Thoracic aorta (tissue), 2 donors: ENCODE data around the gene INSIG1. TPM values are rescaled to one million over a fixed set of nuclear protein-coding genes. Genes with fewer than 3 reads are reported as not detected.

Experiments used
- ATAC-seq: fragments of 150-250 bp; one replicate; pipeline ENCODE4 v1.8.0; 2017; ENCODE audit warnings: low read depth; ENCODE audit not compliant: insufficient number of reproducible peaks, low FRiP score
- DNase-seq: peaks from one replicate; pipeline ENCODE4 v3.0.0-alpha.2; 2020; ENCODE audit warnings: low spot score
- H3K27ac ChIP-seq, 2 donors: fragments of 200-600 bp; sonication (generic); 1 replicate in 1 of 2; 2 replicates in 1 of 2; pipeline ENCODE4 v1.5.1; 2016; ENCODE audit warnings: mild to moderate bottlenecking in 2 of 2, moderate library complexity in 2 of 2
- H3K27me3 ChIP-seq: fragments of 200-600 bp; sonication (generic); replicated peaks from 2 replicates; pipeline ENCODE4 v1.6.0; 2016; ENCODE audit warnings: mild to moderate bottlenecking; ENCODE audit not compliant: insufficient read depth
- H3K36me3 ChIP-seq: fragments of 200-600 bp; sonication (generic); one replicate; pipeline ENCODE4 v1.5.1; 2016
- H3K4me1 ChIP-seq, 2 donors: fragments of 200-600 bp; sonication (generic); 1 replicate in 1 of 2; 2 replicates in 1 of 2; pipeline versions ENCODE4 v1.5.1 to v1.6.0; 2016; ENCODE audit warnings: low read depth in 2 of 2, mild to moderate bottlenecking in 1 of 2; ENCODE audit not compliant: control insufficient read depth in 1 of 2
- H3K4me3 ChIP-seq: fragments of 200-600 bp; sonication (generic); 2 replicates; pipeline ENCODE4 v1.5.1; 2016; ENCODE audit warnings: mild to moderate bottlenecking
- H3K9me3 ChIP-seq: fragments of 200-600 bp; sonication (generic); 2 replicates; pipeline ENCODE4 v1.5.1; 2016
- total RNA-seq, 2 donors: library from RNA; depleted of rRNA; stranded (reverse); fragments of >200 nt; gene quantifications; one replicate each; pipeline versions ENCODE4 v1.1.0 to v1.2.3, GENCODE V29; 2016
- TF ChIP-seq, protein P1 (sequence below): fragments of 200-600 bp; sonication (generic); IDR thresholded peaks from one replicate; pipeline ENCODE4 v1.5.1; 2019; ENCODE audit warnings: antibody characterized with exemption

The INSIG1 gene
- total RNA-seq, 2 donors from 2014 or later: 42.9 to 83.2 TPM

DNA sequence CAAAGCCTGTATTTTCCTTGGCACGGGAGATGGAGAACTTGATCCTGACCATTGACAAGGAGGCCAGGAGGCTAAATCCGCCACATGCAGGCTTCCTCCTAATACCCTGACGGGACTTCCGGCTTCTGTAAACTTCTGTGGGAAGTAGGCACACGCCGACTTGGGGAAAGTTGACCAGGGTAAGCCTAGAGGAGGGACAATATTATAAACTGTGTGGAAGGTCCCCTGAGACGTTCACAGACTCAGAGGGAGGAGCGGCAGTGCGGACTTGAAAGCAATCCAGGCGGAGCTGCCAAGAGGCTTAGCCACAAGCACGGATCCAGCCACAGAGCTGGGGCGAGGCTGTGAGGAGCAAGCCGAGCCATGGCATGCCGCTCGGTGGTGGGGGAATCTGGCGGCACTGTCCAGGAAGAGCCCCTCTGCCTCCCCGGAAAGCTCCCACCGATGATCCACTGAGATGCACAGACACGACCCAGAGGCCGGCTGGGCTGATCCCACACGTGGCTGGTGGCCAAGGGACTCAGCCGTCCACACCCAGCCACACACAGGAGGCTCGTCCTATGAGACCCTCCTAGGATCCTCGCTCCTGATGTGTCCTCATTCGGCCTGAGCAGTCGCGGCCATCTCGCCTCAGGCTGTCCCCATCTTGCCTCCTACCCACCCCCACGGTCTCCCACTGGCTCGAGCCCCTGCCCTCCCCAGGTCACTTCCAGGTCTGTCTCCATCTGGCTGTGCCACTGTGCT lies 40.0 kb upstream of the INSIG1 start:
- TF ChIP-seq, protein P1, sequence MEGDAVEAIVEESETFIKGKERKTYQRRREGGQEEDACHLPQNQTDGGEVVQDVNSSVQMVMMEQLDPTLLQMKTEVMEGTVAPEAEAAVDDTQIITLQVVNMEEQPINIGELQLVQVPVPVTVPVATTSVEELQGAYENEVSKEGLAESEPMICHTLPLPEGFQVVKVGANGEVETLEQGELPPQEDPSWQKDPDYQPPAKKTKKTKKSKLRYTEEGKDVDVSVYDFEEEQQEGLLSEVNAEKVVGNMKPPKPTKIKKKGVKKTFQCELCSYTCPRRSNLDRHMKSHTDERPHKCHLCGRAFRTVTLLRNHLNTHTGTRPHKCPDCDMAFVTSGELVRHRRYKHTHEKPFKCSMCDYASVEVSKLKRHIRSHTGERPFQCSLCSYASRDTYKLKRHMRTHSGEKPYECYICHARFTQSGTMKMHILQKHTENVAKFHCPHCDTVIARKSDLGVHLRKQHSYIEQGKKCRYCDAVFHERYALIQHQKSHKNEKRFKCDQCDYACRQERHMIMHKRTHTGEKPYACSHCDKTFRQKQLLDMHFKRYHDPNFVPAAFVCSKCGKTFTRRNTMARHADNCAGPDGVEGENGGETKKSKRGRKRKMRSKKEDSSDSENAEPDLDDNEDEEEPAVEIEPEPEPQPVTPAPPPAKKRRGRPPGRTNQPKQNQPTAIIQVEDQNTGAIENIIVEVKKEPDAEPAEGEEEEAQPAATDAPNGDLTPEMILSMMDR: no peak
- Histone ChIP-seq H3K36me3 (no peaks in the 10 kb centered on the region), H3K4me3 (peak overlapping the region; percentile 47), H3K4me1 (peaks cover 9 to 28% of the 10 kb centered on the region in 2 donors), H3K27me3 (no peaks in the 10 kb centered on the region), H3K27ac (peak overlapping the region; percentile 30 to 67), H3K9me3 (no peaks in the 10 kb centered on the region)
- DNase-seq: peak; percentile 35
- ATAC-seq: peak; percentile 74

DNA sequence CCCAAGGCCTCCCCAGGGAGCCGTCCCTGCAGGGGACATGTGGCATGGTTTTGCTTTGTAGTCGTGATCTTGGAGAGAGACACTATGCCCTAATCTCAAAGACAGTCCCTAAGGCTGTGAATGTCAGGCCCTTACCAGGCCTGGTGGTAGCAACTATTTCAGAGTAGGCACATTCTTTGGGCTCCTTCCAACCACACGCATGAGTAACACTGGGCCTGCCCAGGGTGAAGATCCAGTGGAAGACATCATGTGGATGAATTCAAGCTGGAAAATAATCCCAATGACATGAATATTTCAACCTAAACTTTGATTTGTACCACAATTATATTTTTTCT lies 39.5 kb upstream of the INSIG1 start:
- ATAC-seq: no peak

DNA sequence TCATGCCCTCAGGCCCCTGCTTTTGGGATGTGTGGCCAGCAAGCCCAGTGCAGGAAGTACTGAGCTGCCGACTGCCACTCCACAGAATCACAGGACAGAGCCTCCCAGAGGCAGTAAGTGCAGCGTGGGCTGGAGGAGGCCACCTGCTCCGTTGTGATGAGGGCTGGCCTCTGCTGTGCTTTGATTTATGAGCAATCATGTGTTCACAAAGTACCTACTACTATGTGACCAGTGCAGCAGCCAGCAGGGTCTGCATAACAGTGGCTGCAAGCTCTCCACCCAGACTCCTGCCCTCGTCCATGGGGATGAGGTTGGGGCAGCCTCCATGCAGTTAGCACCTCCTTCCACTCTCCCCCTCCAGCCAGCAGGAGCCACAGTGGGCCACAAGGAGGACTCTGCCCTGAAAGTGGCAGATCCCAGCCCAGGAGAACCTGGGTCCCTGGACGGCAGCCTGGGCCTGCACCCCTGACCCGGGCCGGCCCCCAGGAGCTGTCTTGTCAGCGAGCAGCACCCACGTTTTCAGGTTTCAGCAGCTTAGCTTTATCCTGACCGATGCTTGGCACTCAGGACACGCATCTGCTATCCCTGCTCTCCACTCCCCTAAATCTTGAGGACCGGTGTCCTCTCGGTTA lies 37.7 kb upstream of the INSIG1 start:
- no peak for ATAC-seq
- peaks cover 9 to 19% of the 10 kb centered on the region in 2 donors for H3K4me1 ChIP-seq
- H3K27ac ChIP-seq: no peak overlapping the region
- no peaks in the 10 kb centered on the region for H3K27me3 ChIP-seq
- H3K4me3 ChIP-seq: no peak overlapping the region
- DNase-seq: no peak
- no peaks in the 10 kb centered on the region for H3K36me3 ChIP-seq
- no peaks in the 10 kb centered on the region for H3K9me3 ChIP-seq
- TF ChIP-seq, protein P1: no peak

More for the DNA sequence above, 39.5 kb upstream of the INSIG1 start:
- H3K36me3 ChIP-seq: no peaks in the 10 kb centered on the region
- peaks cover 9 to 22% of the 10 kb centered on the region in 2 donors for H3K4me1 ChIP-seq
- peak overlapping the region; percentile 30 to 67 for H3K27ac ChIP-seq
- H3K9me3 ChIP-seq: no peaks in the 10 kb centered on the region
- H3K4me3 ChIP-seq: peak overlapping the region; percentile 47
- H3K27me3 ChIP-seq: no peaks in the 10 kb centered on the region
- TF ChIP-seq, protein P1: no peak
- DNase-seq: no peak

DNA sequence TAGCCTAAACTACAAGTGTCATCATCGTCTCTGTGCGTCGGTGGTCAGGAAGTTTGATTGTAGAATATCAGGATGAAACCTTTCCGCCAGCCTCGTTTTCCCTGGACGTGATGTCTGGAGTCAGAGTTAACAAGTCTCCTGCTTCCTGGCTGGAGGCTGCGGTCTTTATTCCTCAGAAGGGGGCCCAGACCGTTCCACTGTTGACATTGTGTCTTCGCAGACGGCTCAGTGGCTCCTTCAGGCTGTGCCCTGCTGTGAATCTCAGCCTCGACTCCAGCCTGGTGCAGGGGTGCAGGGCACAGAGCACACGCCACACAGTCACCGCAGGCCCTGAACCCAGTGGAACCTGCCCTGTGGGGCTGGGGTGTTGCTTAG lies 37.2 kb upstream of the INSIG1 start:
- ATAC-seq: no peak
- Histone ChIP-seq H3K4me1 (peaks cover 9 to 19% of the 10 kb centered on the region in 2 donors), H3K36me3 (no peaks in the 10 kb centered on the region), H3K27me3 (no peaks in the 10 kb centered on the region), H3K4me3 (no peak overlapping the region), H3K27ac (no peak overlapping the region), H3K9me3 (no peaks in the 10 kb centered on the region)
- DNase-seq: no peak
- TF ChIP-seq, protein P1: no peak

DNA sequence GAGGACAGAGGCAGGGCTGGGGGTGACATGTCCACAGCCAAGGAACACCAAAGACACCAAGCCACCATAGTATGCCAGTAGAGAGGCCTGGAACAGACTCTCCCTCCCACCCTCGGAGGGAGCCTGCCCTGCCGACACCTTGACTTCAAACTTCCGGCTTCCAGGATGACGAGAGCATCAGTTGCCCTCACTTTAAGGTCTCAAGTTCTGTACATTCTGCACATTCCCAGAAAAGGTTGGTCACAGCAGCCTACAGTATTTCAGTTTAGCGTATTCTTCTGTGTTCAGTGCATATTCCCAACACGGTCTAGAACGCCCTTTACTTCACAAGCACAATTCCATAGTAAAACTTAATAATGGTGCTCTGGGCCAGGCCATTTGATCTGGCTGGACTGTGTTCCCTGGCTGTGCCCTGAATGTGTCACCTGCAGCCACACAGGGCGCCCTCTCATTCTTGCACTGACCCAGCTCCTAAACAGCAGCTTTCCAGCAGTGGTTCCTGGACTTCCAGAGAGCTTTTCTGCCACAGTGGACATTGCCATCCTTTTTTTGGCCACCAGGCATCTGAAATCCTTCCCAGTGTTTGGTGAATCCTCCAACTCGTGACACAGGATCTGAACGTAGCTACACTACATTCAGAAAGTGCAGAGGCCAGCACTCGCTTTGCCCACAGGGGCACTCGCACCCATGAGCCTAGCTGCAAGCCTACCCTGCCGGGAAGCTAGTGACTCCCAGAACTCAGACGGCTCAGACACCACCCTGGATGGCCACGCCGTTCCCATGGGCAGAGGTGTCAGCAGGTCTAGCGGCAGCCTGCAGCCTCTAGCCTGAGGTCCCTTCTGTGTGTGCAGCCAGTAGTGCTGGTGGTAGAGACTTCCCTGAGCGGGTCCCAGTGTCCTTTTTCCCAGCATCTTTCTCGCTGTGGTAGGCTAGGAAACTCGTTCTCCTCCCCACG lies 36.4 kb upstream of the INSIG1 start:
- peaks cover 9 to 19% of the 10 kb centered on the region in 2 donors for H3K4me1 ChIP-seq
- no peak for DNase-seq
- ATAC-seq: no peak
- H3K36me3 ChIP-seq: no peaks in the 10 kb centered on the region
- TF ChIP-seq, protein P1: no peak
- no peaks in the 10 kb centered on the region for H3K9me3 ChIP-seq
- H3K27ac ChIP-seq: no peak overlapping the region
- H3K27me3 ChIP-seq: no peaks in the 10 kb centered on the region
- no peak overlapping the region for H3K4me3 ChIP-seq
